HCT116 (cell line): ENCODE measurements around the gene USP48. TPM values are rescaled to one million over a fixed set of nuclear protein-coding genes. Genes with fewer than 3 reads are reported as not detected.

Source experiments
- ATAC-seq: fragments of 200-7000 bp; cut with Tn5 transposase; 2 replicates; pipeline ENCODE4 v1.9.1; 2020; ENCODE audit warnings: mild to moderate bottlenecking, moderate library complexity
- BruUV-seq: library from RNA; stranded (reverse); fragments of 400-500 nt; replicated peaks from 2 replicates; lab custom pipeline; 2021; lab: Mats Ljungman, UMichigan
- CTCF ChIA-PET: fragments of 300-600 bp; sonication (Branson Sonifier 250); formaldehyde crosslinking; loops from one replicate; lab custom pipeline; 2021; ENCODE audit warnings: antibody characterized with exemption; lab: Charles Lee
- POLR2A ChIA-PET: fragments of 300-600, 350-600 bp; sonication (Branson Sonifier 250); formaldehyde crosslinking; loops from one replicate; lab custom pipeline; 2021; ENCODE audit warnings: antibody characterized with exemption; lab: Charles Lee
- RAD21 ChIA-PET, 2 experiments: fragments of 300-600 bp; sonication (Branson Sonifier 250); formaldehyde crosslinking; loops; one replicate each; lab custom pipeline; 2023; ENCODE audit warnings: low total read pairs in 2 of 2; ENCODE audit not compliant: uncharacterized antibody in 2 of 2, unreplicated experiment in 2 of 2, low non-redundant PET in 1 of 2; lab: Charles Lee
- DNase-seq: peaks from one replicate; pipeline ENCODE4 v3.0.0-alpha.2; 2010; ENCODE audit warnings: low read depth, low spot score
- H2AFZ ChIP-seq: fragments of 200-600 bp; shearing (Covaris generic), sonication (generic); 2 replicates; pipeline ENCODE4 v1.6.1; 2017; ENCODE audit warnings: low read depth, mixed run types, mixed read lengths, antibody characterized with exemption, low read length; ENCODE audit not compliant: poor library complexity, severe bottlenecking
- H3K27ac ChIP-seq: 2 replicates; pipeline ENCODE4 v1.5.1; 2012; ENCODE audit warnings: low read depth, low read length
- H3K27me3 ChIP-seq: fragments of 200-600 bp; sonication (generic); 2 replicates; pipeline ENCODE4 v1.6.1; 2016; ENCODE audit warnings: mixed run types, low read length, mixed read lengths; ENCODE audit not compliant: insufficient read depth
- H3K36me3 ChIP-seq, 2 experiments: fragments of 200-500 bp in 1 of 2; fragments of 200-600 bp in 1 of 2; sonication (Bioruptor generic) in 1 of 2; sonication (generic) in 1 of 2; 2 replicates each; pipeline versions ENCODE4 v1.5.1 to v1.6.1; 2014 to 2016; ENCODE audit warnings: low read length in 2 of 2, inconsistent platforms in 1 of 2, mixed read lengths in 1 of 2, mixed run types in 1 of 2; ENCODE audit not compliant: insufficient read depth in 2 of 2, control insufficient read depth in 1 of 2
- H3K4me1 ChIP-seq, 2 experiments: fragments of 200-600 bp in 1 of 2; sonication (generic) in 1 of 2; 2 replicates each; pipeline versions ENCODE4 v1.5.1 to v1.6.1; 2012 to 2017; ENCODE audit warnings: low read length in 2 of 2, inconsistent platforms in 1 of 2, mild to moderate bottlenecking in 1 of 2, mixed read lengths in 1 of 2, mixed run types in 1 of 2, moderate library complexity in 1 of 2; ENCODE audit not compliant: insufficient read depth in 2 of 2, control insufficient read depth in 1 of 2
- H3K4me2 ChIP-seq: fragments of 200-600 bp; sonication (generic); 2 replicates; pipeline ENCODE4 v1.6.1; 2017; ENCODE audit warnings: mixed run types, low read length, mixed read lengths
- H3K4me3 ChIP-seq, 2 experiments: fragments of 200-600 bp in 1 of 2; sonication (generic) in 1 of 2; replicated peaks in 1 of 2; 2 replicates each; pipeline ENCODE4 v1.5.1; 2011 to 2016; ENCODE audit warnings: low read length in 2 of 2, control low read depth in 1 of 2, low read depth in 1 of 2, mild to moderate bottlenecking in 1 of 2, mixed read lengths in 1 of 2, mixed run types in 1 of 2
- H3K79me2 ChIP-seq: fragments of 200-600 bp; sonication (generic); 2 replicates; pipeline ENCODE4 v1.6.1; 2017; ENCODE audit warnings: mild to moderate bottlenecking, mixed run types, low read length, moderate library complexity, mixed read lengths; ENCODE audit not compliant: insufficient read depth
- H3K9ac ChIP-seq: fragments of 200-600 bp; sonication (generic); 2 replicates; pipeline ENCODE4 v1.6.1; 2016; ENCODE audit warnings: low read length, mixed read lengths
- H3K9me2 ChIP-seq: fragments of 200-600 bp; sonication (generic), shearing (Covaris generic); 2 replicates; pipeline ENCODE4 v1.6.1; 2017; ENCODE audit warnings: mixed run types, mild to moderate bottlenecking, moderate library complexity; ENCODE audit not compliant: insufficient read depth
- H3K9me3 ChIP-seq, 2 experiments: fragments of 200-500 bp in 1 of 2; fragments of 200-600 bp in 1 of 2; sonication (Bioruptor generic) in 1 of 2; sonication (generic) in 1 of 2; 2 replicates each; pipeline ENCODE4 v1.6.1; 2014 to 2017; ENCODE audit warnings: low read length in 2 of 2, mixed read lengths in 2 of 2, inconsistent platforms in 1 of 2, low read depth in 1 of 2, mild to moderate bottlenecking in 1 of 2, mixed run types in 1 of 2, moderate library complexity in 1 of 2; ENCODE audit not compliant: control insufficient read depth in 1 of 2, insufficient read depth in 1 of 2
- H4K20me1 ChIP-seq: fragments of 200-600 bp; sonication (generic), shearing (Covaris generic); 2 replicates; pipeline ENCODE4 v1.6.1; 2017; ENCODE audit warnings: mixed run types, mild to moderate bottlenecking, moderate library complexity; ENCODE audit not compliant: insufficient read depth
- ATF3 ChIP-seq: IDR thresholded peaks from 2 replicates; pipeline ENCODE4 v1.6.1; 2012
- CBX3 ChIP-seq: IDR thresholded peaks from 2 replicates; pipeline ENCODE4 v1.6.1; 2012; ENCODE audit warnings: low read depth
- ELF1 ChIP-seq: IDR thresholded peaks from 2 replicates; pipeline ENCODE4 v1.6.1; 2012; ENCODE audit warnings: low read depth, borderline replicate concordance
- EZH2 ChIP-seq: fragments of 200-600 bp; sonication (generic); IDR thresholded peaks from 2 replicates; pipeline ENCODE4 v1.6.1; 2017; ENCODE audit warnings: antibody characterized with exemption, mixed run types
- EZH2phosphoT487 ChIP-seq: fragments of 200-600 bp; IDR thresholded peaks from 2 replicates; pipeline ENCODE4 v1.6.1; 2018; ENCODE audit warnings: antibody characterized with exemption, borderline replicate concordance
- FOSL1 ChIP-seq: IDR thresholded peaks from 2 replicates; pipeline ENCODE4 v1.6.1; 2012; ENCODE audit warnings: low read depth
- POLR2A ChIP-seq: IDR thresholded peaks from 2 replicates; pipeline ENCODE4 v1.7.0; 2011; ENCODE audit warnings: borderline replicate concordance; ENCODE audit not compliant: insufficient read depth, insufficient read length; ENCODE audit errors: extremely low read depth
- POLR2AphosphoS5 ChIP-seq: IDR thresholded peaks from 2 replicates; pipeline ENCODE4 v1.6.1; 2011; ENCODE audit warnings: mild to moderate bottlenecking, low read depth, low read length, moderate library complexity
- REST ChIP-seq: IDR thresholded peaks from 2 replicates; pipeline ENCODE4 v1.6.1; 2012; ENCODE audit warnings: low read depth
- SIN3A ChIP-seq: IDR thresholded peaks from 2 replicates; pipeline ENCODE4 v1.6.1; 2012; ENCODE audit warnings: low read depth
- SP1 ChIP-seq: IDR thresholded peaks from 2 replicates; pipeline ENCODE4 v1.6.1; 2012; ENCODE audit warnings: low read depth
- SRF ChIP-seq: IDR thresholded peaks from 2 replicates; pipeline ENCODE4 v1.6.1; 2012; ENCODE audit warnings: low read depth
- YY1 ChIP-seq: IDR thresholded peaks from 2 replicates; pipeline ENCODE4 v1.6.1; 2011; ENCODE audit warnings: low read length, low read depth, moderate library complexity, mild to moderate bottlenecking; ENCODE audit not compliant: insufficient replicate concordance; ENCODE audit errors: extremely low read depth
- ZBTB33 ChIP-seq: IDR thresholded peaks from 2 replicates; pipeline ENCODE4 v1.6.1; 2011; ENCODE audit warnings: mild to moderate bottlenecking, low read length, moderate library complexity; ENCODE audit not compliant: insufficient replicate concordance; ENCODE audit errors: extremely low read depth
- ZFX ChIP-seq: fragments of 450-650 bp; IDR thresholded peaks from 2 replicates; pipeline ENCODE4 v1.6.1; 2017
- intact Hi-C: fragments of 100-400 bp; cut with micrococcal nuclease; formaldehyde crosslinking; loops from 2 replicates; pipeline ENCODE4 v1.10.0; 2022
- total RNA-seq: library from RNA; stranded (reverse); gene quantifications from one replicate; pipeline ENCODE4 v1.2.1, GENCODE V29; 2021; ENCODE audit not compliant: unreplicated experiment

USP48 gene
- total RNA-seq, 1 experiment from 2014 or later, result 54.8 TPM

GRCh38 chr1:21705303-21705980 is 77.5 kb downstream of the USP48 start:
- H3K36me3 ChIP-seq, result peaks cover 7 to 8% of the 10 kb centered on the region in 2 experiments; a peak in 3 of 4 replicates
- H3K27me3 ChIP-seq, result no peaks in the 10 kb centered on the region
- H3K4me3 ChIP-seq, result no peak overlapping the region
- H3K9me2 ChIP-seq, result no peaks in the 10 kb centered on the region
- H3K4me2 ChIP-seq, result no peak overlapping the region
- no TSS peak for BruUV-seq
- intact Hi-C loops, result no loop called here
- ATAC-seq, result no peak
- no peak for DNase-seq
- no peak overlapping the region for H3K9ac ChIP-seq
- no peaks in the 10 kb centered on the region; the same call in 1 of the 2 replicates for H3K79me2 ChIP-seq
- H2AFZ ChIP-seq, result no peak overlapping the region
- H3K4me1 ChIP-seq, result no peaks in the 10 kb centered on the region
- no peak for TF ChIP-seq EZH2
- TF ChIP-seq FOSL1, result no peak
- no peak for TF ChIP-seq ATF3
- TF ChIP-seq YY1, result no peak
- TF ChIP-seq EZH2phosphoT487, result no peak
- no peak for TF ChIP-seq SIN3A
- TF ChIP-seq POLR2A, result no peak
- no peak for TF ChIP-seq ZBTB33
- no peak for TF ChIP-seq REST
- no peak for TF ChIP-seq ZFX
- TF ChIP-seq SP1, result no peak
- TF ChIP-seq POLR2AphosphoS5, result no peak
- TF ChIP-seq SRF, result no peak
- TF ChIP-seq ELF1, result no peak
- no peak for TF ChIP-seq CBX3
- no peaks in the 10 kb centered on the region for H4K20me1 ChIP-seq
- RAD21 ChIA-PET, result no interaction called here
- H3K9me3 ChIP-seq, result no peaks in the 10 kb centered on the region
- CTCF ChIA-PET, result no interaction called here
- H3K27ac ChIP-seq, result no peak overlapping the region
- POLR2A ChIA-PET, result no interaction called here
